HepG2 (cell line): Measurements from ENCODE around the gene EFL1. TPM values are rescaled to one million over a fixed set of nuclear protein-coding genes. Genes with fewer than 3 reads are reported as not detected.

ENCODE experiments used
- ATAC-seq: fragments of 200-7000 bp; cut with Tn5 transposase; 3 replicates; pipeline ENCODE4 v1.9.1; 2020; ENCODE audit warnings: mild to moderate bottlenecking, moderate library complexity
- BruUV-seq: library from RNA; stranded (reverse); fragments of 400-500 nt; replicated peaks from 2 replicates; lab custom pipeline; 2021; lab: Mats Ljungman, UMichigan
- CTCF ChIA-PET: fragments of 300-600 bp; formaldehyde crosslinking; extraction: SDS; loops from one replicate; lab custom pipeline; 2021; ENCODE audit warnings: low total read pairs, inconsistent platforms, low intra/inter-chr PET ratio; lab: Yijun Ruan, JAX
- POLR2A ChIA-PET: fragments of 350-600 bp; sonication (Branson Sonifier 250); formaldehyde crosslinking; loops from one replicate; lab custom pipeline; 2020; ENCODE audit warnings: antibody characterized with exemption, inconsistent platforms; lab: Yijun Ruan, JAX
- DNase-seq: peaks from one replicate; pipeline ENCODE4 v3.0.0-alpha.2; 2015; ENCODE audit warnings: low spot score
- FAIRE-seq: peaks from 3 replicates; lab custom pipeline; 2011; peaks lifted over from hg19 to GRCh38; lab: Jason Lieb, UNC
- H2AFZ ChIP-seq: one replicate; pipeline ENCODE4 v1.6.1; 2011; ENCODE audit warnings: low read length, inconsistent platforms
- H3K27ac ChIP-seq: fragments of 300-600 bp; 3 replicates; pipeline ENCODE4 v1.8.0; 2011; ENCODE audit warnings: mixed run types, mild to moderate bottlenecking, mixed read lengths, low read length, inconsistent platforms; ENCODE audit not compliant: insufficient read depth; ENCODE audit errors: extremely low read length
- H3K27me3 ChIP-seq, 2 experiments: fragments of 200-600 bp in 1 of 2; 2 replicates in 1 of 2; 3 replicates in 1 of 2; pipeline versions ENCODE4 v1.6.0 to v1.8.0; 2011; ENCODE audit warnings: low read length in 2 of 2, mild to moderate bottlenecking in 2 of 2, moderate library complexity in 2 of 2, inconsistent platforms in 1 of 2; ENCODE audit not compliant: insufficient read depth in 2 of 2, control insufficient read depth in 1 of 2
- H3K36me3 ChIP-seq, 2 experiments: fragments of 200-600 bp in 1 of 2; replicated peaks in 1 of 2; 2 replicates in 1 of 2; 3 replicates in 1 of 2; pipeline versions ENCODE4 v1.5.1 to v1.8.0; 2011; ENCODE audit warnings: low read length in 2 of 2, inconsistent platforms in 1 of 2; ENCODE audit not compliant: insufficient read depth in 2 of 2, control insufficient read depth in 1 of 2
- H3K4me1 ChIP-seq: 2 replicates; pipeline ENCODE4 v1.5.1; 2012; ENCODE audit warnings: low read length, inconsistent platforms; ENCODE audit not compliant: insufficient read depth
- H3K4me2 ChIP-seq: 2 replicates; pipeline ENCODE4 v1.6.0; 2011; ENCODE audit warnings: low read depth, low read length, inconsistent platforms
- H3K4me3 ChIP-seq, 3 experiments: fragments of 200-600 bp in 1 of 3; sonication (generic), shearing (Covaris generic) in 1 of 3; replicated peaks in 1 of 3; 2 replicates each; pipeline ENCODE4 v1.5.1; 2011 to 2016; ENCODE audit warnings: low read length in 3 of 3, inconsistent platforms in 2 of 3, low read depth in 2 of 3, mild to moderate bottlenecking in 2 of 3, control low read depth in 1 of 3, mixed read lengths in 1 of 3; ENCODE audit not compliant: insufficient read depth in 1 of 3
- H3K79me2 ChIP-seq: one replicate; pipeline ENCODE4 v1.6.1; 2011; ENCODE audit warnings: low read length, inconsistent platforms; ENCODE audit not compliant: insufficient read depth
- H3K9ac ChIP-seq: 2 replicates; pipeline ENCODE4 v1.6.0; 2011; ENCODE audit warnings: mild to moderate bottlenecking, low read depth, low read length, inconsistent platforms; ENCODE audit not compliant: insufficient read depth
- H3K9me3 ChIP-seq: 2 replicates; pipeline ENCODE4 v1.5.1; 2012; ENCODE audit warnings: mild to moderate bottlenecking, low read length
- H4K20me1 ChIP-seq: 2 replicates; pipeline ENCODE4 v1.6.0; 2011; ENCODE audit warnings: inconsistent platforms, mild to moderate bottlenecking, low read length, moderate library complexity; ENCODE audit not compliant: insufficient read depth
- CTCF ChIP-seq: sonication (generic); formaldehyde crosslinking; IDR thresholded peaks from 2 replicates; pipeline ENCODE4 v1.5.0; 2020; ENCODE audit warnings: mild to moderate bottlenecking, missing genetic modification reagents, moderate library complexity
- HNRNPUL1 ChIP-seq: fragments of 200-400 bp; formaldehyde crosslinking; IDR thresholded peaks from 2 replicates; pipeline ENCODE4 v1.6.1; 2017; ENCODE audit warnings: low read depth, mild to moderate bottlenecking, low read length, moderate library complexity
- MXD4 ChIP-seq: IDR thresholded peaks from 2 replicates; pipeline ENCODE4 v1.6.1; 2016; ENCODE audit warnings: mild to moderate bottlenecking, missing biosample characterization, missing genetic modification reagents
- NCOA5 ChIP-seq: sonication (generic); formaldehyde crosslinking; IDR thresholded peaks from 2 replicates; pipeline ENCODE4 v1.4.0; 2020; ENCODE audit warnings: missing genetic modification reagents
- PBX2 ChIP-seq: IDR thresholded peaks from 2 replicates; pipeline ENCODE4 v1.6.1; 2016; ENCODE audit warnings: control low read depth
- PRPF4 ChIP-seq: fragments of 200-400 bp; formaldehyde crosslinking; IDR thresholded peaks from 2 replicates; pipeline ENCODE4 v1.6.1; 2016; ENCODE audit warnings: low read length, low read depth; ENCODE audit not compliant: poor library complexity, severe bottlenecking
- SALL2 ChIP-seq: sonication (generic); formaldehyde crosslinking; IDR thresholded peaks from 2 replicates; pipeline ENCODE4 v1.8.1; 2023; ENCODE audit warnings: mild to moderate bottlenecking, missing genetic modification reagents, inconsistent platforms
- TGIF2 ChIP-seq: IDR thresholded peaks from 2 replicates; pipeline ENCODE4 v1.6.1; 2016; ENCODE audit warnings: control low read depth, missing compliant biosample characterization
- ZC3H13 ChIP-seq: sonication (generic); formaldehyde crosslinking; IDR thresholded peaks from 2 replicates; pipeline ENCODE4 v1.8.1; 2023; ENCODE audit warnings: mild to moderate bottlenecking, missing genetic modification reagents, moderate library complexity
- ZIK1 ChIP-seq: sonication (generic); formaldehyde crosslinking; IDR thresholded peaks from 2 replicates; pipeline ENCODE4 v1.5.0; 2020; ENCODE audit warnings: mild to moderate bottlenecking, low read depth, missing genetic modification reagents, borderline replicate concordance
- ZMAT5 ChIP-seq: sonication (generic); formaldehyde crosslinking; IDR thresholded peaks from 2 replicates; pipeline ENCODE4 v1.5.0; 2020; ENCODE audit warnings: mild to moderate bottlenecking, low read depth, missing genetic modification reagents, borderline replicate concordance
- ZNF124 ChIP-seq: sonication (generic); formaldehyde crosslinking; IDR thresholded peaks from 2 replicates; pipeline ENCODE4 v1.4.0; 2020; ENCODE audit warnings: missing genetic modification reagents
- ZNF432 ChIP-seq: sonication (generic); formaldehyde crosslinking; IDR thresholded peaks from 2 replicates; pipeline ENCODE4 v1.5.0; 2020; ENCODE audit warnings: missing genetic modification reagents, mild to moderate bottlenecking, borderline replicate concordance
- ZNF496 ChIP-seq: sonication (generic); formaldehyde crosslinking; IDR thresholded peaks from 2 replicates; pipeline ENCODE4 v1.8.1; 2023; ENCODE audit warnings: mild to moderate bottlenecking, moderate library complexity, missing genetic modification reagents; ENCODE audit not compliant: insufficient replicate concordance
- ZNF660 ChIP-seq: sonication (generic); formaldehyde crosslinking; IDR thresholded peaks from 2 replicates; pipeline ENCODE4 v1.5.1; 2020; ENCODE audit warnings: mild to moderate bottlenecking, low read depth, missing genetic modification reagents, borderline replicate concordance
- WGBS: methylation state at CpG from one replicate; pipeline ENCODE4 v1.1.6; 2017; ENCODE audit warnings: low lambda C conversion rate; 5-methylcytosine and 5-hydroxymethylcytosine counted together
- in situ Hi-C: cut with HindIII; loops from 2 replicates; pipeline ENCODE4 v1.10.0; 2017; ENCODE audit warnings: low pct_unique_long_range_greater_than_20kb; ENCODE audit not compliant: extremely low pct_ligation_motif_present
- intact Hi-C: fragments of 100-400 bp; cut with micrococcal nuclease; formaldehyde crosslinking; loops from one replicate; pipeline ENCODE4 v1.10.0; 2022; ENCODE audit not compliant: unreplicated experiment
- polyA plus RNA-seq, 8 experiments: library from polyadenylated mRNA; depleted of rRNA in 3 of 8; stranded (reverse) in 7 of 8; unstranded in 1 of 8; fragments of >200 nt; fragmentation: Illumina TruSeq in 4 of 8; extraction: Trizol in 4 of 8; gene quantifications; 2 replicates each; pipeline versions ENCODE4 v1.2.1 to v1.2.3, GENCODE V29; 2011 to 2016; ENCODE audit warnings: low read depth in 4 of 8, missing spikeins in 1 of 8, mixed read lengths in 1 of 8; ENCODE audit not compliant: insufficient read depth in 1 of 8
- total RNA-seq, 5 experiments: library from RNA; depleted of rRNA; stranded (reverse); fragments of >200 nt; fragmentation: Illumina TruSeq; extraction: Trizol; gene quantifications; 2 replicates each; pipeline ENCODE4 v1.2.3, GENCODE V29; 2016; ENCODE audit warnings: low read depth in 1 of 5
- TF ChIP-seq, protein P1 (sequence below): sonication (generic); formaldehyde crosslinking; IDR thresholded peaks from 2 replicates; pipeline ENCODE4 v1.5.1; 2020; ENCODE audit warnings: missing genetic modification reagents, mild to moderate bottlenecking, borderline replicate concordance
- TF ChIP-seq, protein P2 (sequence below): fragments of 450-650 bp; IDR thresholded peaks from 2 replicates; pipeline ENCODE4 v1.6.1; 2016

EFL1 gene
- total and polyA plus RNA-seq, 2 of the 13 experiments (the other 11 are each of a cell fraction or from before 2014, with no cell fraction given) = 6.4 to 12.0 TPM

DNA sequence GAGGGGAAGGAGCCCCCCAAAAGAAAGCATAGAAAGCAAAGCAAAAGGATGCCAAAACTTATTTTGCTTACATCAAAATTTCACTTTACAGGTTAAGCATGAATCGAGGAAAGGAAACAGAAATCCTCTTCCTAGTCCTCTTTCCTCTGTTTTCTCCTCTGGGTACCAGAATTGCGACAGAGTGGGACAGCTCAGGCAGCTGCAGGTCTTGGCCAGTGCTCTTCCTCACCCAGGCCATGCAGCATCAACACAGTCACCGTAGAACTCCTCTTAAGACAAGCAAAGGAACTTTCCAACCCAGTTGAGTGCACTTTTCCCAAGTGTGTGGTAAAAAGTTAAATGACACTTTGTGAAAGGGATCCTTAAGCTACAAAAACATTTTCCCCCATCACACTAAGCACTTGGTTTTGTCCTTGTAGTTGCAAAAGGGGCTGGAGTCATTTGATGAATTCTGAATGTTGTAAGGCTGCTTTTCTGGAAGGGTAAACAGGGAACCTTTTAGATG lies 170.8 kb downstream of the EFL1 start:
- in situ Hi-C loops (no loop called here), intact Hi-C loops (no loop called here)
- POLR2A ChIA-PET = no interaction called here
- FAIRE-seq (no peak), ATAC-seq (no peak), DNase-seq (no peak)
- H3K79me2 ChIP-seq = no peaks in the 10 kb centered on the region
- CTCF ChIA-PET = no interaction called here
- no peaks in the 10 kb centered on the region for H3K4me1 ChIP-seq
- H3K27ac ChIP-seq = no peak overlapping the region
- no peak overlapping the region for H3K9ac ChIP-seq
- H3K36me3 ChIP-seq = no peaks in the 10 kb centered on the region
- 5% methylated on average over 3 of the region's 3 CpGs for WGBS
- H3K9me3 ChIP-seq = no peaks in the 10 kb centered on the region
- no TSS peak for BruUV-seq
- no peak overlapping the region for H3K4me2 ChIP-seq
- no peak overlapping the region for H2AFZ ChIP-seq
- peaks cover 1 to 32% of the 10 kb centered on the region in 2 experiments; a peak in 2 of 5 replicates for H3K27me3 ChIP-seq
- no peaks in the 10 kb centered on the region for H4K20me1 ChIP-seq
- no peak overlapping the region for H3K4me3 ChIP-seq
- TF ChIP-seq, protein P1, sequence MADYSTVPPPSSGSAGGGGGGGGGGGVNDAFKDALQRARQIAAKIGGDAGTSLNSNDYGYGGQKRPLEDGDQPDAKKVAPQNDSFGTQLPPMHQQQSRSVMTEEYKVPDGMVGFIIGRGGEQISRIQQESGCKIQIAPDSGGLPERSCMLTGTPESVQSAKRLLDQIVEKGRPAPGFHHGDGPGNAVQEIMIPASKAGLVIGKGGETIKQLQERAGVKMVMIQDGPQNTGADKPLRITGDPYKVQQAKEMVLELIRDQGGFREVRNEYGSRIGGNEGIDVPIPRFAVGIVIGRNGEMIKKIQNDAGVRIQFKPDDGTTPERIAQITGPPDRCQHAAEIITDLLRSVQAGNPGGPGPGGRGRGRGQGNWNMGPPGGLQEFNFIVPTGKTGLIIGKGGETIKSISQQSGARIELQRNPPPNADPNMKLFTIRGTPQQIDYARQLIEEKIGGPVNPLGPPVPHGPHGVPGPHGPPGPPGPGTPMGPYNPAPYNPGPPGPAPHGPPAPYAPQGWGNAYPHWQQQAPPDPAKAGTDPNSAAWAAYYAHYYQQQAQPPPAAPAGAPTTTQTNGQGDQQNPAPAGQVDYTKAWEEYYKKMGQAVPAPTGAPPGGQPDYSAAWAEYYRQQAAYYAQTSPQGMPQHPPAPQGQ (CRISPR knock-in tag) = no peak
- no peak for TF ChIP-seq ZNF496 (CRISPR knock-in tag)
- no peak for TF ChIP-seq TGIF2 (CRISPR knock-in tag)
- no peak for TF ChIP-seq ZNF124 (CRISPR knock-in tag)
- TF ChIP-seq MXD4 (CRISPR knock-in tag) = no peak
- no peak for TF ChIP-seq ZIK1 (CRISPR knock-in tag)
- TF ChIP-seq ZNF432 (CRISPR knock-in tag) = no peak
- no peak for TF ChIP-seq SALL2 (CRISPR knock-in tag)
- no peak for TF ChIP-seq CTCF (CRISPR knock-in tag)
- TF ChIP-seq HNRNPUL1 = no peak
- TF ChIP-seq ZC3H13 = no peak
- TF ChIP-seq NCOA5 = no peak
- no peak for TF ChIP-seq ZNF660
- TF ChIP-seq PRPF4 = no peak
- TF ChIP-seq PBX2 = no peak
- no peak for TF ChIP-seq ZMAT5
- TF ChIP-seq, protein P2, sequence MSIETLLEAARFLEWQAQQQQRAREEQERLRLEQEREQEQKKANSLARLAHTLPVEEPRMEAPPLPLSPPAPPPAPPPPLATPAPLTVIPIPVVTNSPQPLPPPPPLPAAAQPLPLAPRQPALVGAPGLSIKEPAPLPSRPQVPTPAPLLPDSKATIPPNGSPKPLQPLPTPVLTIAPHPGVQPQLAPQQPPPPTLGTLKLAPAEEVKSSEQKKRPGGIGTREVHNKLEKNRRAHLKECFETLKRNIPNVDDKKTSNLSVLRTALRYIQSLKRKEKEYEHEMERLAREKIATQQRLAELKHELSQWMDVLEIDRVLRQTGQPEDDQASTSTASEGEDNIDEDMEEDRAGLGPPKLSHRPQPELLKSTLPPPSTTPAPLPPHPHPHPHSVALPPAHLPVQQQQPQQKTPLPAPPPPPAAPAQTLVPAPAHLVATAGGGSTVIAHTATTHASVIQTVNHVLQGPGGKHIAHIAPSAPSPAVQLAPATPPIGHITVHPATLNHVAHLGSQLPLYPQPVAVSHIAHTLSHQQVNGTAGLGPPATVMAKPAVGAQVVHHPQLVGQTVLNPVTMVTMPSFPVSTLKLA = no peak
